ENCODE results near the gene RUVBL1.

The RUVBL1 gene

DNA sequence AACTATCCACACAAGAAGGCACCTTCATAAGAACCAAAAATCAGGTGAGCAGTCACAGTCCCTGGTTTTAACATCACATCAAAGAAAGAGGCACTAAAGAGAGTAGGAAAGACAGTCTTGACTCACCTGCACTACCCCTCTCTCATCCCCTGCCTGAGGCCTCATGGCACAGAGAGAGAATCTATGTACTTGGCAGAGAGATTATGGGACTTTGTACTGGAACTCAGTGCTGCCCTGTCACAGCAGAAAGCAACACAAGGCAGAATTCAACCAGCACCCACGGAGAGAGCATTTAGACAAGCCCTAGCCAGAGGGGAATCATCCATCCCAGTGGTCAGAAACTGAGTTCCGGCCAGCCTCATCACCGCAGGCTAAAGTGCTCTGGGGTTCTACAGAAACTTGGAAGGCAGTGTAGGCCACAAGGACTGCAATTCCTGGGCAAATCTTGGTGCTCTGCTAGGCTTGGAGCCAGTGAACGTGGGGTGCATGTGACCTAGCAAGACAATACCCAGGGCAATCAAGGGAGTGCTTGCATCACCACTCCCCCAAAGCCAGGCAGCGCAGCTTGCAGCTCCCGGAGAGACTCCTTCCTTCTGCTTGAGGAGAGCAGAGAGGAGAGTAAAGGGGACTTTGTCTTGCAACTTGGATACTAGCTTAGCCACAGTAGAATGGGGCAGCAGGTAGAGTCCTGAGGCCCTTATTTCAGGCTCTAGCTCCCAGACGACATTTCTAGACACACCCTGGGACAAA is 8.5 kb upstream of the RUVBL1 start:
- DNase-seq = no peak

DNA sequence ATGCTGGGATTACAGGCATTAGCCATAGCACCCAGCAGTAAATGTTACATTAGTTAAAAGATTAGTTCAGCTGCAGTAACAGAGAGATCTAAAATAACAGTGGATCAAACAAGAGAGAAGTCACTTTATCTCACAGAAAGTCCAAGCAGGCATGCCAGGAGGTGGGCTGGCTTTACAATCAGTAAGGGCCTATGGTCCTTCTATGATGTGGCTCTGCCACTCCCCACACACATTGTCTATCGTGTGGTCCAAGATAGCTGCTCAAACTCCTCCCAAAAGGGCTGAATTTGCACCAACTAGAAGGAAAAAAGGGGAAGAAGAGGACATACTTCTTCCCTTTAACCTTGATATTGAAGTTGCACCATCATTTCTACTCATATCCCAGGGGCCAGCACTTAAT is 4.6 kb upstream of the RUVBL1 start:
- DNase-seq = no peak

DNA sequence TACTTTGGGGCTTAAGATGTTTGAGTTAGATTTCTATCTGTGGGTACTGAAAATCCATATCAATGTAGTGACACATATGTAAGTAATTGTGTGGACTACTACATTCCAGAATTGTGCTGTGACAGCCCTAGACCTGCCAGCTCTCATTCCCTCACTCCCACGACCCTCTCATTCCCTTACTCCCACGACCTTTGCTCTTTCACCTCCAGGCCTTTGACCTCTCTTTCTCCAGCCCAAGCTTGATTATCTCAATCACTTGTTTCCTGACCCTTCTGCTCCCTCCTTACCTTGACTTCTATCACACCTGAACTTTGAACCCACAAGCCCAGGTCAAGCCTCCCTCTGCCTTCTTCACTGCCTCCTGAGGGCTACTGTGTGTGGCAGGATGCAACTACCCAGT is 3.6 kb upstream of the RUVBL1 start:
- no peak for DNase-seq

DNA sequence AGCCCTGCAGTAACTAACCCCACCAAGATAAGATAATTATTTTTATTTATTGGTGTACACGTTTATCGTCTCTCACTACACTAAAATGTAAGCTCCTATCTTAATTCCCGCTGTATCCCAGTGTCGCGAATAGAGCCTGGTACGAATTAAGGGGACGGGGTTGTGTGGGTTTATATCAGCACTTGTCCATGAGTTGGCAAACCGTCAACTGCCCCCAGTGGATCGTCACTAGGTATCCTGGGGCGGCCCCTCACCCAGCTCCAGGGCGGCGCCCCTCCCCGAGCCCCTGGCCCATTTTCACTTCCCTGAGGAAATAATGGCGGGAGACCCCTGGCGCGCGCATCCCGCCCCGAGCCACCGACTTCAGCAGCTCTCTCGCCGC is 465 bp downstream of the RUVBL1 start:
- no peak for DNase-seq

DNA sequence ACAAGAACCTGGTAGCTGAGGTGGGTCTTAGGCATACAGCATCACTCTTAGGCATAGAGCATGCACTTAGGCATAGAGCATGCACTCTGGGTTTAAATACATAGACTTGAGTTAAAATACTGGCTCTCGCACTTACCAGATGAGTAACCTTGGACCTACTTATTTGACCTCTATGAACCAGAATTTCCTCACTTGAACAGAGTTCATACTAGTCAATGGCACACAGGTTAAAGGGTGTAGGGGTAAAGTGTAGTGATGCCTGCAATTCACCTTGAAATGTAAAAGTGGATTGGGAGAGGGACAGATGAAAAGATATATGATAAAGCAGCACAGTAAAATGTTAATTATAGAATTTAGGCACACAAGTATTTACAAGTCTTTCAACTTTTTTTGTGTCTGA is 1.6 kb downstream of the RUVBL1 start:
- DNase-seq = no peak

DNA sequence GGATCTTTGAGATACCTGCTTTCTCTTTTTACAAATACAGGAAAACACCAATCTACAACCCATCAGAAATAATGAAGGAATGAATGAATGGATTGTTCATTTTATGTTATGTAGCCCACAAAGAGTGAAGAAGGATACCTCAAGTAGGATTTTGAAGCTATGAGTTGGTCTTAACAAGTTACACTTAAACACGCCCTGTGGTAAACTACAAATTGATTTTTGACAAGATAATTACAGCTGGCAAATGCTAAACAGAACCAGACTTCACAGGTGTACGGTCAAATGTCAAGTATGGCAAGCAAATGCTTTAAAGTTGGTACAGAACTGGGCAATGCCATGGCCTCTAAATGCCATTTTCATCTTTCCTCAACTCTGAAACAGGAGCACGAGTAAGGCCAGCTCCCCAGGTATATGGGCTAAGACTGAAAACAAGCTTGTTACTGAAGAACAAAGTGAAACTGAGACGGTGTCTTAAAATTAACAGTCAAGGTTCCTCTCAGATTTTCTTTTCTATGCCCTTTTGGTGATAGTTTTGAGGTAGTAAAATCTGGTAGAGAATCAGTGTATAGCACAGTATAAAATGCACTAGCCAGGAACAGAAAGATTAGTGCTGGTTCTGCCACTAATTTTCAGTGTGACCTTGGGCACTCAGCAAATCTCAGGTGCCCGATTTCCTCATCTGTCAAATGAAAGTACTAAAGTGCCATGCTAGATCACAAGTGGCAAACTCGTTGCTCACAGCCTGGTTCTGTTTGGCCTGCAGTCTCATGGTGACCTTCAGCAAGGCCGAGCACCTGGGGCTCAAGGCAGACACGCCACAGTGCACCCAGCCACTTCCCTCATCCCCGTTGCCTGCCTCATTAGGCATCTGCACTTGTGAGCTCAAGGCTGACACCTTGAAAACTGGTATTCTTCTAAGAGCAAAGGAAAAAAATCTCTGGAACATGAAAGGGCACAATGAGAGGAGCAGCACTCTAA is 9.5 kb downstream of the RUVBL1 start:
- DNase-seq = no peak

DNA sequence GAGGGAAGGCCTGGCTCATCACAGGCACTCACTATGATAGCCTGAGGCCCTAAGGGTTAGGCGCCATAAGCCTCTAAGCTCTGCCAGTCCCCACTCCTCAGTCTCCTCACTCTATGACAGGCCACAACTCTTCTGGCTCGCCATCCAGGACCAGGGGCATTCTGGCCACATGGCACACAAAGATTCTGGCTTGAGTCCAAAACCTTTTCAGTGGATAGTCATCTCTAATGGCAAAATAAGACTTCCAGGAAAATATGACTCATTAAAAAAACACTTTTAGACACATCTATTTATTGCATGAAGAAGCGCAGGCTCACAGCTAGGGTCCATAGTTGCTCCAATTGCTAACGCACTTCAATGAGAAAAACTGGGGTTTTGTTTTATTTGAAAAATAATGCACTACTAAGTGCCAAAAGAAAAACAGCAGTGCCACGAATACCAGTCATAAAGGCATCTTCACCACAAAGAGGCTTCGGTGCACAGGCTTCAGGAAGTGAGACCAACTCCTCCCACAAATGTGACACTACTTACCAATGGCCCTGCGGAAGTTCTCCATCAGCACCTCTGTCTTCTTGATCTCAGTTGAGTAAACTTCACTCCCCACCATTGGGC is 11.1 kb downstream of the RUVBL1 start:
- no peak for DNase-seq

DNA sequence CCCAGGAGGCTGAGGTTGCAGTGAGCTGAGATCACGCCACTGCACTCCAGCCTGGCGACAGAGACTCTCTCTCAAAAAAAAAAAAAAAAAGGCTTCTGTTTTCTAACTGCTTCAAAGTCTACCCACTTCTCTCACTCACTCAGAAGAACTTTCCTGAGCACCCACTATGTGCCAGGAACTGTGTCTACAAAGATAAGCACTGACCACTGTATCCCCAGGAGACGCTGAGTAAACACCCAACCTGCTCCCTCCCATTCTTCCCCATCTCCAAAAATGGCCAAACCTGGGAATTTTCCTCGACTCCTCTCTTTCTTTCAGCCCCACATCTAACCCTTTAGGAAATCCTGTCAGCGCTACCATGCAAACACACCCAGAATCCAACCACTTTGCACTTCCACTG is 12.5 kb downstream of the RUVBL1 start:
- DNase-seq = no peak

DNA sequence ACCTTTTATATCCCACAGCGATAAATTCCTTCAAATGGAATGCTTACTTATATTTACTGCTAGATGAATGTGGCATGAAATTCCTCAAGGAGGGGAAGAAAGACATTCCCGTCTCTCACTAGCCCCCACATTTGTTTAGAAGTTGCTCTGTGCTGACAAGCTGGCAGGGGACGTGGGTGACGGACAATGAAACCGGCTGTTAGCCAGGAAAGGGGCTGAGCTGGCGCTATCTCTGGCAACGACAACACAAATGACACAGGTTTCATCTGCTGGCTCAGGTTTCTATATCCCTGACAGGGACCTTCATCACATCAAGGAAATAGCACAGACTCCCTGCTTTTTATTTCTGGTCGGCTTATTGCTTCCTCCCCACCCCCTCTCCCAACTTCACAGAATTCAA is 15.8 kb downstream of the RUVBL1 start:
- no peak for DNase-seq

DNA sequence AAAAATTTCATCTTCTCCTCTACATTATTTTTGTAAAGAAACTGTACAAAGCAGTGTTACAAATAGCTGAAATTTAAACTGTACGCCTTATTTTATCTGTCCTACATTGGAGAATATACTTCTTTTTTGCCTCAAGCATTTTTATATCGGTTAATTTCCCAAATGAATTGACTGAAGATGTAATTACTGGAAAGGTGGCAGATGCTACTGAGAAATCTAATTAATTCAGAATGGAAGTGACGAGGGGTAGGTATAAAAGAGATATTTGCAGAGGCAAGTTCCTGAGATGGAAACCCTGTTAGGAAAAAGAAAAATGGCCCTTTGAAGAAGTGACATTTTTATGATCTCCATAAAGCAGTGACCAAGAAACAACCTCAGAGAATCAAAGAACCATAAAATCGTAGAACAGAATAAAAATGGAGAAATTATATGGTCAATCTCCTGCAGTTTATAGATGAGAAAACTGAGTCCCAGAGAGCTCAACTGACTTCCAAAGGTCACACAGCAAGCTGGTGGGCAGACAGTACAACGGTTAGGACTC is 20.4 kb downstream of the RUVBL1 start:
- DNase-seq = no peak

DNA sequence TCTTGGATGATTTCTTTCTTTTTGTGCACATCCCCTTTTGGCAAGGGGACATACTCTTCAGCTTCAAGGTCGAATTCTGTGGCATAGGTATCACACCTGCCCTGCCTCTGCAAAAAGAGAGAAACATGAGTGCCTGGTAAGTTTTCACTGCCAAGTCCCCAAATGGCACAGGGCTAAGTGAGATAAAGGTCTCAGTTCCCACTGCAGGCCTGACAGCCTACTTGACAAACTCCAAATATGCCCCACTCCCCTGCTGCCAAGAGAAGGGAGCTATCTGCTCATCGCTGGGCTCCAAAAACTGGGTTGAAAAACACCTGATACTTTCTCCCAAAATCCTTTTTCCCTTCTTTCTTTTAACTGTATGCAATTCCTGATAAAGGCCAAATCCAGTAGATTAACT is 23.0 kb downstream of the RUVBL1 start:
- no peak for DNase-seq

DNA sequence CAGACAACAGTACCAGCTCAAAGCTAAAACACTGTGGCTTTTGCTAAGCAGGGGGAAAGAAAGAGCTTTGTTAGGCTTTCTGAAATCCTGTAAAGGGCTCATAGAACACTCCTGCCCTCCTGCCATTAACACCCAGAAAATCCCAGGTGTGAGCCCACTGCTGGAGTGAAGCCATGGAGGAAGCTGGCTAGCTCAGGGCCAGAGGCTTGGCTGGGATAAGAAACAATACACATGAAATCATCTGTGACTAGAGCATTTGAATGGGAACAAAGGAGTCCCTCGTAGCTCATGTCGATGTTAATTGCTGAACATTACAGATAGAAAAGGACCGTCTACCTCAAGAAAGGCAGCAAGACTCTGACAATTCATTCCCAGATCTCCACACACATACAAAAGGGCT is 23.5 kb downstream of the RUVBL1 start:
- DNase-seq = no peak

DNA sequence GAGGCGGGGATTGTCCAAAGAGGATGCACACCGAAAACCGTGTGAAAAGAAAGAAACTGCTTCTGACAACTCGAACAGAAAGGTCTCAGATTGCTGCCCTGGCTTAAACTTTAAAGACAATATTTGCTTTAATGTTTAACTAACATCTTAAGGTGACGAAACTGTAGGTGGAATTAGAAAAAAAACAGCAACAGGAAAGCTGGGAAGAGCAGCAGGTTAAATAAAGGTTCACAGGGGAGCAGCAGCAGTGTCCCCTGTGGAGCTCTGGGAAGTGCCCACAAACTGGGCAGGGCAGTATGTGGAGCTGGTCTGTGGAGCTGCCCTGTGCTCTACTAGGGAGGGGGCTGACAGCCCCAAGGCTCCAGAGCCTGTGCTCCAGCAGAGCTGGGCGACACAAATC is 25.4 kb downstream of the RUVBL1 start:
- no peak for DNase-seq

DNA sequence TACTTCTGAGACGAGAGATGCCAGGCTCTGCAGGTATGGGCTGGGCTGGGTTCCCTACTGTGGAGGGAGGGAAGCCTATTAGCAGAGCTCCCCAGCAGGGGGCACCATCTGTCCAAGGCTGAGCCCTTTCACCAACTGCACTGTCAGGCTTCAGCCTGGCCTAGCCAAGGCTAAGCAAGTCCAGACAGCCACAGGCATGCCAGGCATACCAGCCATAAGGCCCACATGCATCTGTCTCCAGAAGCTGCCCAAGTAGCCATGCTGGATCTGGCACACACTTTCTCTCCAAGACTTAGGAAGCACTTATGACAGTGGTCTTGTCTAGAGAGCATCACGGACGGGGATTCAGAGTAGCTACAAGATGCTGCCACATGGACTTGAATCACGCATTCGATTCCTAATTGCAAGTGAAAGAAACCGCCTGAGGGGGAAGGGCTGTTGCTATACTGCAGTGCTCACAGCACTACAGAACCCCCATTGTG is 28.3 kb downstream of the RUVBL1 start:
- peak; percentile 82 for DNase-seq

DNA sequence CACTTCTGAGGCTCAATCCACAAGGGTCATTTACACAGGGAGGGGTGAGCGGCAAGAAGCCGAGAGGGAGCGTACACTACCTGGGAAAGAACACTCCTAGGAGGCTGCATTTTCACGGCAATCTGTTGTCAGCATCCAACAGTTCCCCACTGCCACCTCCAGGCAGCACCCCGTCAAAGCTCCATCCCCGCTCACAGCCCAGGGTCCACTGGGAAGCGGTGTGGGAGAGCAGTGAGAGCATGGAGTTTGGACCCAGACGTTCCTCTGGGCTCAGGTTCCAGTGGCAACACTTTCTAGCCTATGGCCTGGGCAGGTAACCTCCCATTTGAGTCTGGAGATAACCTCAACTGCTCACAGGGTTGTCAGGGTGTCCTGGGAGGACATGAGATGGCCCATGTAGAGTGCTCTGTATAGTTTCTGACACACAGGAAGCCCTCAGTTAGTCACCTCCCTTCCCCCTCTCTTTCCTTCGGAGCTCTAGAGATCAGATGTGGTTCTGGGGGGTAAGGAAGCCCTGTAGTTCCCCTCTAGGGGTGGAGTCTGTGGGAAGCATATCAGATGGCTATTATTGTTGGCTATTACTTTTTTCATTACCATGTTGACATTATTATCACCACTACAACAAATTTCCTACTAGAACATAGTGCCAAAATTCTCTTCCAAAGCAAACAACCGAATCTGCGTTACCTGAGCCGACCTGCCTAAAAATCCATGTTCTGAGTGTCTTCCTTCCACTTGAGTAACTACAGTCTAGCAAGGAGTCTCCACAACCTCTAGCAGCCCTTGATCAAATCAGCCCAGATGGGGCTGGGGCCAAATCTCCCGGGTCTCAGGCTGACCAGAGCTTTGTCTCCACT is 29.1 kb downstream of the RUVBL1 start:
- no peak for DNase-seq

DNA sequence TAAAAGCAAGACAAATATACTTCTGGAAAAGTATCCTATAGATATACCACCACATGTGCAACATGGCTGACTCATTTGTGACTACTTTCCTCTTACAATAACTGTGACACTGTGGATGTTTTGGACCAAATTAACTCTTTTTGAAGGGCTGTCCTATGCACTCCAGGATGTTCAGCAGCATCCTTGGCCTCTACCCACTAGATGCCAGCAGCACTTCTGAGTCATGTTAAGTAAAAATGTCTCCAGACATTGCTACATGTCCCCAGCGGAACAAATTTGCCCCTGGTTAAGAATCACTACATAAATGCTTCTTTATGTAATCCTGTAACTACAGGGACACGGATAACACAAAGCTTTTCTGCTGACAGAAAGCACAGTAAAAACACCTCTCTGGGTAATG is 32.0 kb downstream of the RUVBL1 start:
- no peak for DNase-seq

DNA sequence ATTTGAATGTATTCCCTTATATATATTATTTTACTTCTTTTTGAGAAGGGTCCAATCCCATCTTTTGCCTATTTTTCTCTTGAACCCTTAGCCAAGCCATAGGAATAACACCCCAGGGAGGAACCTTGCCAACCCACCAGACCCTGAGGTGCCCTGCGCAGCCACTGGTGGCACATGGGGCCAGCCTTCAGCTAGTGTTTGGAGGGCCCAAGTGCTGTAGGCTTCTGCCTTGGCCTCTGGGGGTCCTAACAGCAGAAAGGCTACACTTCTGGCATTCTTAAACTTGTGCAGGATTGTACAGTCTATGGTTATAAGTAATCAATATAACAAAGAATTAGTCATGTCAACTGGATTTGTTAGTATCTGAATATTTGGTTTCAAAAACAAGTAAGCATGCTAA is 34.5 kb downstream of the RUVBL1 start:
- no peak for DNase-seq

DNA sequence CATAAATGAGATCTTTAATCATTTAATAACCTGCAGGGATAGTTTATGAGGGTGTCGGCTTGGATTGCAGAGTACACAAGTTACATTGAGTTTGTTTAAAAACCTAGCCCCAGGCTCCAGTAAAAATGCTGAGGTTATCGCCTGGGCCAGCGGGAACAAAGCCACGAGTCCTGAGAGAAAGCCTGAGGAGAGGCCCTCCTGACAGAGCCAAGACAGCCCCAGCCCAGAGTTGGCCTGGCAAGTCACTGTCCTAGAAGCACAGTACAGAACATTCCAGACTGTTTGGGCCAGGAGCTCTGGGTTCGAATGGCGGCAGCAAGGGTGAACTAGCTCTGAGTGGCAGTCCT is 39.0 kb downstream of the RUVBL1 start:
- peak; percentile 35 for DNase-seq

DNA sequence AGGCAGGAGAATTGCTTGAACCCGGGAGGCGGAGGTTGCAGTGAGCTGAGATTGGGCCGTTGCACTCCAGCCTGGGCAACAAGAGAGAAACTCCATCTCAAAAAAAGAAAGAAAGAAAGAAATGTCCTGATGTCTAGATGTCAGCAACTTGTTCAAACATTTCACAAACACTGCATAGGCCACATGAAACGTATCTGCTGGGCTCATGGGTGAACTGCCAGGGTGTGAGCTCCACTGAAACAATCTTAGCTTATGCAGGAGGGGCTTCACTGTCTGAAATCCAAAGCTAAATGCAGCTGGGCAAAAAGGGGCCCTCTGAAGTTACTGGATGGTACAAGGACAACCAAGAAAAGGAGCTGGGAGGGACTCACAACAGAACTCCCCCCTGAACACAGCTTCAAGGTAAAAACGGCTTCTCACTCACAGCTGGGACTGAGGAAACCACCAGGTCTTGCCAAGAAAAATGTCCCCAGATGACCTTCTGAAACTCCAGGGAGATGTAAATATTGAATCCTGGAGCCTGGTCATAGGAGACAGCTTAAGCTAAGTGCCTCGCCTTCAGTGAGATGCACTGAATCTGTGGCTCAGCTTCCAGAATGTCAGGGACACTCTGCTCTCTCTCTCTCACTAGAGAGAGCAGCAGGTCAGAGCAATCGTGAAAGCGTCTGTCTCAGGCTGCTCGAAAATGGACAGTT is 39.5 kb downstream of the RUVBL1 start:
- DNase-seq = no peak

DNA sequence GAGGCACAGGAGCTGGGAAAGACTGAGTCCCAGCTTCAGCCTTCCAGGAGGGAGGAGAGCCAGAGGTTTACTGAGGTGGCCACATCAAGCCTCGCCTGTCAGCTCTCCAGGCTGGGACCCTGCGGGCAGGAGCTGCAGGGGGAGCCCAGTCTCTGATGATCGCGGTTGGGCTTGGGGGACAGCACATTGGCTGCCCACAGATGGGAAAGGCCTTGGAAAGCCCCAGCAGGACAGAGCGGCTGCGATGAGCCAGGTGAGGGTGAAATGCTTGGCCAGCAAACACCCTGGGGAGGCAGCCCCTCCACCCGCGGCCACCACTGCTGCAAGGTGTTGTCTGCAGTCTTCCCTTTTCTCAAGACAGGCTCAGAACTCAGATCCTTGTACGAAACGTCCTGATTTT is 40.2 kb downstream of the RUVBL1 start:
- DNase-seq = no peak

DNA sequence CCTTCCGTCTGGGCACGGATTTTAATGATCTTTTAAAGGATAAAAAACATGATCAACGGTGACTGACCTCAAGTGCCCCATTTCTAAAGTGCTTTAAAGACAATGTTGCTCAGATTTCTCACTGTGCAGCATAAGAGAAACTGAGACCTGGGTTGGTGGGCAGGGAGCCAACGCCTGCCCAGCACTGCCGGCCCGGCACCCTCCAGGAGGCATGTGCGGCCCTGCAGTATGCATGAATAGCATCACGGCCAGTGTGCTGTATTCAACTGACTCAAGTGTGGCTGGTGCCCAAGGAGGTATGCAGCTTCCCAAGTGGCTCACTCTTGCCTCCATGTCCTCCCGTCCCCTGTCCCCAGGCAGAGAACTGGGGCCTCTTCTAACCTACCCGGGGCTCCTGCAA is 41.1 kb downstream of the RUVBL1 start:
- no peak for DNase-seq

DNA sequence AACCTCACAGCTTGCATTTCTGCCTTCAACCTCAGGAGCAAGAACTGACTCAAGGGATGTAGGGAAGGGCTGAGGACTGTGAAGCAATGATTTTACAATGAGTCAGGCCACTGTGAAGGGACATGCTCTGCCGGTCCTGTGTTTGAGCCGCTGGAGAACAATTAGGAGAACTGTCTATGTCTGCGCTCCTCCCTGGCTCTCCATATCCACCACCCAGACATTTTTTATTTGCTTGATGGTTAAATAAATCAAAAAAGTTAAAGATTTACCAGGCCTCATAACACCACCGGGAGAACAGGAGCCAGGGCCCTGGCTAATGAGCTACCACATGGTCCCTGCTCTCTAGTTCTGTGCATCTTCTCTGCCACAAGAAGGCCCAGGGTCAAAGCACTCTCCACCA is 41.8 kb downstream of the RUVBL1 start:
- DNase-seq = no peak
